AG08396 (cell line): ENCODE data around the gene AKAP11.

Experiments used
- DNase-seq: peaks from one replicate; pipeline ENCODE4 v3.0.0; 2012; ENCODE audit warnings: low spot score, mixed read lengths

The AKAP11 gene

GRCh38 chr13:42337808-42338600 is 66.1 kb downstream of the AKAP11 start:
- no peak for DNase-seq

GRCh38 chr13:42345367-42345766 is 73.4 kb downstream of the AKAP11 start:
- no peak for DNase-seq

GRCh38 chr13:42348576-42348975 is 76.6 kb downstream of the AKAP11 start:
- DNase-seq: no peak

- DNase-seq: no peak
Measured at GRCh38 chr13:42350141-42350540, 78.2 kb downstream of the AKAP11 start.

- peak; percentile 9 for DNase-seq
Measured at GRCh38 chr13:42354241-42355091, 82.5 kb downstream of the AKAP11 start.

GRCh38 chr13:42355092-42355485 is 83.1 kb downstream of the AKAP11 start:
- DNase-seq: no peak

GRCh38 chr13:42355491-42356183 is 83.7 kb downstream of the AKAP11 start:
- DNase-seq: no peak

GRCh38 chr13:42356184-42356575 is 84.2 kb downstream of the AKAP11 start:
- DNase-seq: no peak

- DNase-seq: no peak
Measured at GRCh38 chr13:42360046-42360574, 88.2 kb downstream of the AKAP11 start.

- DNase-seq: no peak
Measured at GRCh38 chr13:42361701-42362100, 89.7 kb downstream of the AKAP11 start.

GRCh38 chr13:42363941-42364612 is 92.1 kb downstream of the AKAP11 start:
- no peak for DNase-seq

- no peak for DNase-seq
Measured at GRCh38 chr13:42364613-42365000, 92.7 kb downstream of the AKAP11 start.

- DNase-seq: no peak
Measured at GRCh38 chr13:42367831-42368230, 95.9 kb downstream of the AKAP11 start.

- DNase-seq: no peak
Measured at GRCh38 chr13:42369071-42369797, 97.3 kb downstream of the AKAP11 start.

GRCh38 chr13:42370229-42370628 is 98.3 kb downstream of the AKAP11 start:
- DNase-seq: no peak
